Hepatocyte (in vitro differentiated cells): ENCODE results near the gene RPL11. TPM values are rescaled to one million over a fixed set of nuclear protein-coding genes. Genes with fewer than 3 reads are reported as not detected.
"Not testable (repeated sequence)": the region's sequence is repeated elsewhere in the genome, so short reads cannot be mapped to it uniquely, and the experiment has no call there.

Experiments
- DNase-seq: peaks from one replicate; pipeline ENCODE4 v3.0.0-alpha.2; 2016; ENCODE audit warnings: low spot score
- H2AFZ ChIP-seq: fragments of 200-600 bp; sonication (generic); 2 replicates; pipeline ENCODE4 v1.6.0; 2016; ENCODE audit warnings: antibody characterized with exemption, mild to moderate bottlenecking
- H3K27ac ChIP-seq: fragments of 200-600 bp; sonication (generic); 2 replicates; pipeline ENCODE4 v1.5.1; 2016; ENCODE audit warnings: mild to moderate bottlenecking
- H3K27me3 ChIP-seq: fragments of 200-600 bp; sonication (generic); 2 replicates; pipeline ENCODE4 v1.6.1; 2016
- H3K36me3 ChIP-seq: fragments of 200-600 bp; sonication (generic); replicated peaks from 2 replicates; pipeline ENCODE4 v1.5.1; 2016; ENCODE audit warnings: low read depth; ENCODE audit not compliant: insufficient read depth
- H3K4me1 ChIP-seq: fragments of 200-600 bp; sonication (generic); 2 replicates; pipeline ENCODE4 v1.5.1; 2016; ENCODE audit warnings: mild to moderate bottlenecking, moderate library complexity; ENCODE audit not compliant: insufficient read depth
- H3K4me2 ChIP-seq: fragments of 200-600 bp; sonication (generic); 2 replicates; pipeline ENCODE4 v1.6.0; 2016
- H3K4me3 ChIP-seq: fragments of 200-600 bp; sonication (generic); 2 replicates; pipeline ENCODE4 v1.5.1; 2016; ENCODE audit warnings: mild to moderate bottlenecking
- H3K79me2 ChIP-seq: fragments of 200-600 bp; sonication (generic); 2 replicates; pipeline ENCODE4 v1.6.0; 2017; ENCODE audit warnings: mild to moderate bottlenecking
- H3K9me2 ChIP-seq: fragments of 200-600 bp; sonication (generic); replicated peaks from 2 replicates; pipeline ENCODE4 v1.6.0; 2017; ENCODE audit warnings: mild to moderate bottlenecking; ENCODE audit not compliant: insufficient read depth
- H3K9me3 ChIP-seq: fragments of 200-600 bp; sonication (generic); 2 replicates; pipeline ENCODE4 v1.5.1; 2016; ENCODE audit warnings: low read depth, mild to moderate bottlenecking
- H4K20me1 ChIP-seq: fragments of 200-600 bp; sonication (generic); 2 replicates; pipeline ENCODE4 v1.6.0; 2016; ENCODE audit warnings: mild to moderate bottlenecking; ENCODE audit not compliant: insufficient read depth, poor library complexity, severe bottlenecking
- EZH2 ChIP-seq: fragments of 200-600 bp; sonication (generic); IDR thresholded peaks from 2 replicates; pipeline ENCODE4 v1.6.1; 2016; ENCODE audit warnings: antibody characterized with exemption, mild to moderate bottlenecking, borderline replicate concordance
- EZH2phosphoT487 ChIP-seq: fragments of 200-600 bp; sonication (generic); IDR thresholded peaks from one replicate; pipeline ENCODE4 v1.6.1; 2018; ENCODE audit warnings: antibody characterized with exemption, mild to moderate bottlenecking, low read depth, moderate library complexity; ENCODE audit not compliant: unreplicated experiment, severe bottlenecking
- WGBS: methylation state at CpG from one replicate; pipeline ENCODE4 v1.1.6; 2016; ENCODE audit warnings: low lambda C conversion rate; ENCODE audit errors: missing lambda C conversion rate; 5-methylcytosine and 5-hydroxymethylcytosine counted together
- polyA plus RNA-seq: library from polyadenylated mRNA; unstranded; fragments of >200 nt; fragmentation: Nextera tagmentation; extraction: Ambion mirVana; gene quantifications from 2 replicates; pipeline ENCODE4 v1.2.1, GENCODE V29; 2016
- total RNA-seq: library from RNA; depleted of rRNA; stranded (reverse); fragments of >200 nt; gene quantifications from 2 replicates; pipeline ENCODE4 v1.2.3, GENCODE V29; 2014
- TF ChIP-seq, protein P1 (sequence below): fragments of 200-600 bp; sonication (generic); IDR thresholded peaks from 2 replicates; pipeline ENCODE4 v1.5.1; 2016; ENCODE audit warnings: antibody characterized with exemption, mild to moderate bottlenecking; ENCODE audit not compliant: poor library complexity

Gene RPL11
- total and polyA plus RNA-seq, 2 experiments from 2014 or later, result 526 to 862 TPM

DNA sequence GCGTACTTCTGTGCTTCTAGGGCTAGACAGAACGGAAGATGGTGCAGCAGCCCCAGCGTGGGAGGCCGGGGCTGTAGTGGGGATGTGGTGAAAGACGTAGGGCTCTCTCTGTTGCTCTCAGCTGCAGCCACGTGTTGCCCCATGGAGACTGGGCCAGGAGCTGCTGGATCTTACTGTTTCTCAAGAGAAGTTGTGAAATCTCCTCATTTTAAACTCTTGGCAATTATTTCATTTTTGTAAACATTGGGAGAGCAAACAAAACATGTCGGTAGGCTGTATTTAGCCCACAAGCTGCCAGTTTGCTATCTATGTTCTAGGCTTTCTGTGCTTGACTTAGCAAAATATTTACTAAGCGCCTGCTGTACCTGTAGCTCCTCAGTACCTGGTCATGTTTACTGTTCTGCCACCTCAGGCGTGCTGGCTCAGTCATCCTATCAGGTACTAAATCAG lies 35.8 kb downstream of the RPL11 start:
- Histone ChIP-seq H3K4me1 (peaks cover 16% of the 10 kb centered on the region), H3K4me3 (no peak overlapping the region), H3K9me3 (no peaks in the 10 kb centered on the region), H4K20me1 (no peaks in the 10 kb centered on the region), H3K9me2 (no peaks in the 10 kb centered on the region), H3K4me2 (peak overlapping the region; percentile 59), H2AFZ (no peak overlapping the region), H3K27me3 (no peaks in the 10 kb centered on the region), H3K36me3 (no peaks in the 10 kb centered on the region), H3K79me2 (peaks cover 42% of the 10 kb centered on the region), H3K27ac (peak overlapping the region; percentile 75)
- DNase-seq, result peak; percentile 72
- 43% methylated on average over 9 of the region's 9 CpGs for WGBS
- TF ChIP-seq EZH2, result no peak
- no peak for TF ChIP-seq EZH2phosphoT487
- TF ChIP-seq, protein P1, sequence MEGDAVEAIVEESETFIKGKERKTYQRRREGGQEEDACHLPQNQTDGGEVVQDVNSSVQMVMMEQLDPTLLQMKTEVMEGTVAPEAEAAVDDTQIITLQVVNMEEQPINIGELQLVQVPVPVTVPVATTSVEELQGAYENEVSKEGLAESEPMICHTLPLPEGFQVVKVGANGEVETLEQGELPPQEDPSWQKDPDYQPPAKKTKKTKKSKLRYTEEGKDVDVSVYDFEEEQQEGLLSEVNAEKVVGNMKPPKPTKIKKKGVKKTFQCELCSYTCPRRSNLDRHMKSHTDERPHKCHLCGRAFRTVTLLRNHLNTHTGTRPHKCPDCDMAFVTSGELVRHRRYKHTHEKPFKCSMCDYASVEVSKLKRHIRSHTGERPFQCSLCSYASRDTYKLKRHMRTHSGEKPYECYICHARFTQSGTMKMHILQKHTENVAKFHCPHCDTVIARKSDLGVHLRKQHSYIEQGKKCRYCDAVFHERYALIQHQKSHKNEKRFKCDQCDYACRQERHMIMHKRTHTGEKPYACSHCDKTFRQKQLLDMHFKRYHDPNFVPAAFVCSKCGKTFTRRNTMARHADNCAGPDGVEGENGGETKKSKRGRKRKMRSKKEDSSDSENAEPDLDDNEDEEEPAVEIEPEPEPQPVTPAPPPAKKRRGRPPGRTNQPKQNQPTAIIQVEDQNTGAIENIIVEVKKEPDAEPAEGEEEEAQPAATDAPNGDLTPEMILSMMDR, result no peak

- 96% methylated on average over 10 of the region's 10 CpGs for WGBS
- H2AFZ ChIP-seq, result no peak overlapping the region
- no peaks in the 10 kb centered on the region for H3K27me3 ChIP-seq
- no peak overlapping the region for H3K4me2 ChIP-seq
- H3K36me3 ChIP-seq, result no peaks in the 10 kb centered on the region
- no peaks in the 10 kb centered on the region for H4K20me1 ChIP-seq
- H3K9me3 ChIP-seq, result no peaks in the 10 kb centered on the region
- H3K9me2 ChIP-seq, result no peaks in the 10 kb centered on the region
- H3K4me1 ChIP-seq, result peaks cover 8% of the 10 kb centered on the region
- DNase-seq, result no peak
- no peak for TF ChIP-seq EZH2phosphoT487
- TF ChIP-seq EZH2, result no peak
- TF ChIP-seq, protein P1, result no peak
- peaks cover 51% of the 10 kb centered on the region for H3K79me2 ChIP-seq
- no peak overlapping the region for H3K4me3 ChIP-seq
- no peak overlapping the region for H3K27ac ChIP-seq
Observed at GRCh38 chr1:23732363-23733224, 41.0 kb downstream of the RPL11 start.

- not testable (repeated sequence) for H3K9me2 ChIP-seq, H3K4me3 ChIP-seq, H3K4me1 ChIP-seq, H3K27me3 ChIP-seq, H3K9me3 ChIP-seq, H3K4me2 ChIP-seq, DNase-seq, H4K20me1 ChIP-seq, H2AFZ ChIP-seq, H3K36me3 ChIP-seq, H3K27ac ChIP-seq
- H3K79me2 ChIP-seq, result peaks cover 50% of the 10 kb centered on the region
- 91% methylated on average over 5 of the region's 5 CpGs for WGBS
Observed at GRCh38 chr1:23733281-23733680, 41.7 kb downstream of the RPL11 start.

GRCh38 chr1:23736437-23737134 lies 45.0 kb downstream of the RPL11 start:
- Histone ChIP-seq H4K20me1 (no peaks in the 10 kb centered on the region), H3K4me1 (no peaks in the 10 kb centered on the region), H3K79me2 (peaks cover 27% of the 10 kb centered on the region), H3K9me2 (no peaks in the 10 kb centered on the region), H3K9me3 (no peaks in the 10 kb centered on the region), H3K4me2 (no peak overlapping the region), H3K36me3 (no peaks in the 10 kb centered on the region), H3K4me3 (no peak overlapping the region), H2AFZ (no peak overlapping the region), H3K27ac (no peak overlapping the region), H3K27me3 (no peaks in the 10 kb centered on the region)
- WGBS, result 96% methylated on average over 7 of the region's 7 CpGs
- no peak for TF ChIP-seq EZH2
- TF ChIP-seq, protein P1, result no peak
- TF ChIP-seq EZH2phosphoT487, result no peak
- no peak for DNase-seq
